Lower lobe of right lung (tissue), 2 donors: Measurements from ENCODE around the gene KIAA1191. TPM values are rescaled to one million over a fixed set of nuclear protein-coding genes. Genes with fewer than 3 reads are reported as not detected.

Experiments used
- ATAC-seq, 2 donors: fragments of 200-7000 bp; cut with Tn5 transposase; one replicate each; pipeline ENCODE4 v1.9.1; 2020 to 2022; ENCODE audit warnings: mild to moderate bottlenecking in 2 of 2, moderate library complexity in 2 of 2
- DNase-seq: peaks from one replicate; pipeline ENCODE4 v3.0.0-alpha.2; 2020
- H3K27ac ChIP-seq: fragments of 200-600 bp; one replicate; pipeline ENCODE4 v1.8.0; 2022
- H3K27me3 ChIP-seq: fragments of 200-600 bp; one replicate; pipeline ENCODE4 v1.8.0; 2022; ENCODE audit warnings: low read depth
- H3K36me3 ChIP-seq: fragments of 200-600 bp; one replicate; pipeline ENCODE4 v1.8.0; 2022; ENCODE audit warnings: mild to moderate bottlenecking
- H3K4me1 ChIP-seq: fragments of 200-600 bp; one replicate; pipeline ENCODE4 v1.8.0; 2022
- H3K4me3 ChIP-seq: fragments of 200-600 bp; one replicate; pipeline ENCODE4 v1.8.0; 2022; ENCODE audit warnings: mild to moderate bottlenecking
- H3K9me3 ChIP-seq: fragments of 200-600 bp; one replicate; pipeline ENCODE4 v1.8.0; 2022
- CTCF ChIP-seq: fragments of 200-600 bp; IDR thresholded peaks from one replicate; pipeline ENCODE4 v1.8.0; 2022; ENCODE audit warnings: antibody characterized with exemption, mild to moderate bottlenecking
- intact Hi-C: fragments of 100-400 bp; cut with DNase I; formaldehyde crosslinking; loops from one replicate; pipeline ENCODE4 v1.11.0; 2022
- total RNA-seq: library from RNA; stranded (reverse); fragmentation: NEBNext Ultra II Directional; extraction: Animal tissue kit (Norgen Biotek cat#: 25700); gene quantifications from one replicate; pipeline ENCODE4 v1.2.1, GENCODE V29; 2021
- donor health status: DM: no; HTN: yes; CAD: no; lungs with severe emphysema.

The KIAA1191 gene
- total RNA-seq, 1 donor from 2014 or later, result 88.9 TPM

- no peak for ATAC-seq
- H3K27ac ChIP-seq, result no peak overlapping the region
- no peaks in the 10 kb centered on the region for H3K27me3 ChIP-seq
- H3K4me3 ChIP-seq, result no peak overlapping the region
- intact Hi-C loops, result no loop called here
- DNase-seq, result no peak
- no peaks in the 10 kb centered on the region for H3K9me3 ChIP-seq
- no peak for TF ChIP-seq CTCF
- H3K4me1 ChIP-seq, result peaks cover 11% of the 10 kb centered on the region
- H3K36me3 ChIP-seq, result peaks cover 44% of the 10 kb centered on the region
Observed at GRCh38 chr5:176383961-176384360, 22.4 kb upstream of the KIAA1191 start.

- intact Hi-C loops, result no loop called here
- peaks cover 44% of the 10 kb centered on the region for H3K36me3 ChIP-seq
- H3K4me1 ChIP-seq, result peaks cover 11% of the 10 kb centered on the region
- ATAC-seq (no peak), DNase-seq (no peak)
- H3K9me3 ChIP-seq, result no peaks in the 10 kb centered on the region
- TF ChIP-seq CTCF, result no peak
- H3K4me3 ChIP-seq, result no peak overlapping the region
- no peak overlapping the region for H3K27ac ChIP-seq
- H3K27me3 ChIP-seq, result no peaks in the 10 kb centered on the region
Observed at GRCh38 chr5:176383248-176383905, 21.8 kb upstream of the KIAA1191 start.

GRCh38 chr5:176382721-176383120 lies 21.2 kb upstream of the KIAA1191 start:
- H3K9me3 ChIP-seq, result no peaks in the 10 kb centered on the region
- TF ChIP-seq CTCF, result no peak
- H3K4me3 ChIP-seq, result no peak overlapping the region
- intact Hi-C loops, result no loop called here
- ATAC-seq (no peak), DNase-seq (no peak)
- H3K4me1 ChIP-seq, result peaks cover 8% of the 10 kb centered on the region
- H3K27me3 ChIP-seq, result no peaks in the 10 kb centered on the region
- H3K27ac ChIP-seq, result no peak overlapping the region
- H3K36me3 ChIP-seq, result peaks cover 44% of the 10 kb centered on the region

GRCh38 chr5:176381979-176382378 lies 20.4 kb upstream of the KIAA1191 start:
- intact Hi-C loops, result no loop called here
- H3K4me3 ChIP-seq, result no peak overlapping the region
- ATAC-seq, result no peak
- peaks cover under 1% of the 10 kb centered on the region for H3K4me1 ChIP-seq
- no peak overlapping the region for H3K27ac ChIP-seq
- no peaks in the 10 kb centered on the region for H3K9me3 ChIP-seq
- H3K36me3 ChIP-seq, result peaks cover 44% of the 10 kb centered on the region
- TF ChIP-seq CTCF, result no peak
- H3K27me3 ChIP-seq, result no peaks in the 10 kb centered on the region
- no peak for DNase-seq

- Histone ChIP-seq H3K27ac (no peak overlapping the region), H3K4me3 (no peak overlapping the region), H3K36me3 (peaks cover 44% of the 10 kb centered on the region), H3K9me3 (no peaks in the 10 kb centered on the region), H3K4me1 (no peaks in the 10 kb centered on the region), H3K27me3 (no peaks in the 10 kb centered on the region)
- no peak for TF ChIP-seq CTCF
- intact Hi-C loops, result no loop called here
- no peak for ATAC-seq
- DNase-seq, result no peak
Observed at GRCh38 chr5:176381423-176381822, 19.9 kb upstream of the KIAA1191 start.
